GM12891 (cell line): Measurements from ENCODE around the gene NRP1.

Experiments used
- POLR2A ChIP-seq: IDR thresholded peaks from 2 replicates; pipeline ENCODE4 v1.6.1; 2011; ENCODE audit warnings: low read depth, low read length, control low read depth
- POLR2AphosphoS5 ChIP-seq: IDR thresholded peaks from 2 replicates; pipeline ENCODE4 v1.6.1; 2011; ENCODE audit warnings: low read depth, low read length, control low read depth
- TAF1 ChIP-seq: IDR thresholded peaks from 2 replicates; pipeline ENCODE4 v1.6.1; 2011; ENCODE audit warnings: low read depth, low read length, control low read depth

DNA sequence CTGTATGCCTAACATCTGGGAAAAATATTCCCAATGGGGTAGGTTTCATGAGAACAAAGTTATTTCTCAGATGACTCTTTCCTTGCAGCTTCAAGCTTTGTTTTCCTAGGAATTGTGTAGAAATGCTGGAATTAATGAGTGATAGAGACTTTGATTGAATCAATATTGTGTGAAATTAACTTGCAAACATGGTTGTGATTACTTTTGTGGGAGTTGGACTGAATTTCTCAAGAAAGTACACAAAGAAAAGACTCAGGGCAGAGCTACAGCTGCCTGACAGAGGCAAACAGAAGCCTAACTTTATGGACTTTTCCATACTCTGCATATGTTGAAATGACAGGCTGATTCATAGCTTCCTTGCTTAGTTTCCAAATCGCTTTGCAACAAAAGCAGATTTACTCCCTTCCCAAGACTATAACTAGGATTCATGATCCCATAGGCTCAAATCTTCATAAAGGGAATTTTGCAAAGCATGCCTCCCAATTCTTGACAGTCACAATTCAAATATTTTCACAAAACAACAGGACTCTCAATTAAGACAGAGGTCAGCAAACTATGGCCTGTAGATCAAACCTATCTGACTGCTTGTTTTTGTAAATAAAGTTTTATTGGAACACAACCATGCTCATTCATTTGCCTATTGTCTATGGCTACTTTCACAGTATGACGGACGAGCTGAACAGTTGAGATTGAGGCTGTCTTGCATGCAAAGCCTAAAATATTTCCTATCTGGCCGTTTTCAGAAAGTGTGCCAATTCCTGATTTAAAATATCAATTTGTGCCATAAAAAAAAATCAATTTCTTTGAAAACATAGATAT, 27.6 kb downstream of the NRP1 start:
- TF ChIP-seq POLR2AphosphoS5, result no peak
- no peak for TF ChIP-seq POLR2A
- TF ChIP-seq TAF1, result no peak
